Thyroid gland (tissue), 4 donors: ENCODE data around the gene BCL3. TPM values are rescaled to one million over a fixed set of nuclear protein-coding genes. Genes with fewer than 3 reads are reported as not detected.

Source experiments
- DNase-seq, 2 donors: peaks; one replicate each; pipeline ENCODE4 v3.0.0-alpha.2; 2019
- H3K27ac ChIP-seq, 3 donors: fragments of 200-600 bp; sonication (generic); 1 replicate in 2 of 3; 2 replicates in 1 of 3; pipeline ENCODE4 v1.5.1; 2016 to 2019; ENCODE audit warnings: mild to moderate bottlenecking in 1 of 3, moderate library complexity in 1 of 3
- H3K27me3 ChIP-seq: fragments of 200-600 bp; sonication (generic); one replicate; pipeline ENCODE4 v1.5.1; 2019
- H3K36me3 ChIP-seq, 2 donors: fragments of 200-600 bp; sonication (generic); one replicate each; pipeline ENCODE4 v1.5.1; 2016 to 2019
- H3K4me1 ChIP-seq, 2 donors: fragments of 200-600 bp; sonication (generic); one replicate each; pipeline ENCODE4 v1.5.1; 2017 to 2019
- H3K4me3 ChIP-seq, 3 donors: fragments of 200-600 bp; sonication (generic); replicated peaks in 1 of 3; 1 replicate in 2 of 3; 2 replicates in 1 of 3; pipeline ENCODE4 v1.5.1; 2016; ENCODE audit warnings: mild to moderate bottlenecking in 1 of 3
- H3K9me3 ChIP-seq: fragments of 200-600 bp; sonication (generic); one replicate; pipeline ENCODE4 v1.5.1; 2017
- CTCF ChIP-seq, 6 experiments: fragments of 200-600 bp in 3 of 6; fragments of 450-650 bp in 3 of 6; sonication (generic) in 3 of 6; IDR thresholded peaks; one replicate each; pipeline ENCODE4 v1.5.1; 2016 to 2019; ENCODE audit warnings: antibody characterized with exemption in 6 of 6, mild to moderate bottlenecking in 2 of 6, inconsistent platforms in 1 of 6, moderate library complexity in 1 of 6
- POLR2A ChIP-seq, 2 donors: fragments of 450-650 bp; IDR thresholded peaks; one replicate each; pipeline ENCODE4 v1.6.1; 2017; ENCODE audit warnings: antibody characterized with exemption in 2 of 2, mild to moderate bottlenecking in 2 of 2, moderate library complexity in 1 of 2
- WGBS, 2 donors: methylation state at CpG; one replicate each; pipeline ENCODE4 v1.1.5; 2017; 5-methylcytosine and 5-hydroxymethylcytosine counted together
- intact Hi-C: fragments of 100-400 bp; cut with DNase I; formaldehyde crosslinking; loops from one replicate; pipeline ENCODE4 v1.15.1; 2023
- total RNA-seq, 4 donors: library from RNA; depleted of rRNA; stranded (reverse); fragments of >200 nt; gene quantifications; one replicate each; pipeline ENCODE4 v1.2.3, GENCODE V29; 2016

BCL3 gene, protein sequence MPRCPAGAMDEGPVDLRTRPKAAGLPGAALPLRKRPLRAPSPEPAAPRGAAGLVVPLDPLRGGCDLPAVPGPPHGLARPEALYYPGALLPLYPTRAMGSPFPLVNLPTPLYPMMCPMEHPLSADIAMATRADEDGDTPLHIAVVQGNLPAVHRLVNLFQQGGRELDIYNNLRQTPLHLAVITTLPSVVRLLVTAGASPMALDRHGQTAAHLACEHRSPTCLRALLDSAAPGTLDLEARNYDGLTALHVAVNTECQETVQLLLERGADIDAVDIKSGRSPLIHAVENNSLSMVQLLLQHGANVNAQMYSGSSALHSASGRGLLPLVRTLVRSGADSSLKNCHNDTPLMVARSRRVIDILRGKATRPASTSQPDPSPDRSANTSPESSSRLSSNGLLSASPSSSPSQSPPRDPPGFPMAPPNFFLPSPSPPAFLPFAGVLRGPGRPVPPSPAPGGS
- total RNA-seq: 10 to 100 TPM; 12.4 to 56.2 (median 16.8) TPM

DNA sequence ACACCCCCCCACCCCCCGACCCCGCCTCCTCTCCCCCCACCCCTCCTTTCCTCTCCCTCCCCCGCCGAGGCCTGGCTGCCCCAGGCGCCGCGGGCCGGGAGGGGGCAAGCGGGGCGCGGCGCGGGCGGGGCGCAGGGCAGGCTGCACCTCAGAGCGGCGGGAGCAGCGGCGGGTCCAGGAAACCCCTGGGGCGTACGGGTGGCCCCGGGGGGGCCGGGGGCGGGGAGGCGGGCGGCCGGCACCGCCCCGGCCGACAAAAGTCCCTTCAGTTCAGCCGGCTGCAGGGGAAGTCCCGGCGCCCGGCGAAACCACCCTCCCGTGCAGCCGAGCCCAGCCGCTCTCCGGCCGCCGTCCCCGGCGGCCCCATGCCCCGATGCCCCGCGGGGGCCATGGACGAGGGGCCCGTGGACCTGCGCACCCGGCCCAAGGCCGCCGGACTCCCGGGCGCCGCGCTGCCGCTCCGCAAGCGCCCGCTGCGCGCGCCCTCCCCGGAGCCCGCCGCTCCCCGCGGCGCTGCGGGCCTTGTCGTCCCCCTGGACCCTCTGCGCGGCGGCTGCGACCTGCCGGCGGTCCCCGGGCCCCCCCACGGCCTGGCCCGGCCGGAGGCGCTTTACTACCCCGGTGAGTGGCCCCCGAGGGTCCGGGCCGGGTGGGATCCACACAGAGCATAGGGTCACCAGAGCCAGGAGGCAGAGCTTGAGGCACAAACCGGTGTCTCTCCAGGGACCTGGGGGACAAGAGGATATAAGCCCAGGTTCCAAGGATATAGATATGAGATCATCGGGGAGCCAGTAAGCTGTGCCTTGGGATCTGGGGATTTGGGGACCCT is at the start of gene BCL3:
Gene BCL3 (plus strand): TSS at position 283 of the 829 bp plus-strand sequence. CDS start 83 bp downstream, at position 366.
- intact Hi-C loops: no loop called here
- WGBS, 2 donors: 1 to 5% methylated on average over 2 to 18 of the region's 88 CpGs
- H3K4me1 ChIP-seq: peaks cover 34 to 75% of the 10 kb centered on the region in 2 donors

GRCh38 chr19:44700547-44700946 is 48.0 kb upstream of the BCL3 start:
- TF ChIP-seq CTCF (IDR thresholded peaks at IDR 0.05): no peak
- TF ChIP-seq POLR2A (IDR thresholded peaks at IDR 0.05): no peak
- intact Hi-C loops: no loop called here
- 94 to 95% methylated on average over 5 of the region's 5 CpGs for WGBS, 2 donors

More for the DNA sequence above, at the start of gene BCL3:
- TF ChIP-seq CTCF (IDR thresholded peaks at IDR 0.05) (peak in 1 of 6 experiments; percentile 11), POLR2A (IDR thresholded peaks at IDR 0.05) (peak in 1 of 2 donors; percentile 66)
- H3K27me3 ChIP-seq: no peaks in the 10 kb centered on the region
- peaks cover 2 to 13% of the 10 kb centered on the region in 2 donors for H3K36me3 ChIP-seq
- H3K9me3 ChIP-seq: no peaks in the 10 kb centered on the region
- peak within 1 kb of the TSS; percentile 38 to 89 (median 47) for H3K4me3 ChIP-seq
- peak within 1 kb of the TSS; percentile 89 to 97 (median 89) for H3K27ac ChIP-seq
- peak; percentile 70 to 80 for DNase-seq

DNA sequence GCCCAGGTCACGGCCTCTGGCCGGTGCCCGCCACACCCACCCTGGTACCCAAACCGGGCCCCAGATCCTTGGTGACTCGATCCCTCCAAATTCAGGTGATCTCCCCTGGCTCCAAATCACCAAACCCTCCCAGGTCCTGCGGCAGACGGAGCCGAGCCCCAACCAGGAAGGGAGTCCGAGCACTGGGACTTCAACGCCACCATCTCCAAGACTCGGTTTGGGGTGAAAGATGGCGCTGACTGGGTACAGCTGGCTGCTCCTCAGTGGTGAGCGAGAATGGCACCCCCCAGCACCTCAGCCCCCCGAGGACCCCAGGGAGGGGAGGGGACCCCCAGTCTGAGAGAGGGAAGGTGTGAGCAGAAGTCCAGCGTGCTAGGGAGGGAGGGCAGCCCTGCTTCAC is 47.3 kb upstream of the BCL3 start:
- TF ChIP-seq CTCF (IDR thresholded peaks at IDR 0.05) (no peak), POLR2A (IDR thresholded peaks at IDR 0.05) (no peak)
- 87 to 89% methylated on average over 15 of the region's 15 CpGs for WGBS, 2 donors
- no peak overlapping the region for H3K4me3 ChIP-seq

More at GRCh38 chr19:44700547-44700946, 48.0 kb upstream of the BCL3 start:
- H3K27me3 ChIP-seq: no peaks in the 10 kb centered on the region
- no peak for DNase-seq
- H3K4me3 ChIP-seq: no peak overlapping the region
- H3K9me3 ChIP-seq: no peaks in the 10 kb centered on the region
- peaks cover 6 to 8% of the 10 kb centered on the region in 2 donors for H3K4me1 ChIP-seq
- no peaks in the 10 kb centered on the region for H3K36me3 ChIP-seq
- H3K27ac ChIP-seq: no peak overlapping the region

GRCh38 chr19:44702551-44703176 is 45.8 kb upstream of the BCL3 start:
- Histone ChIP-seq H3K9me3 (no peaks in the 10 kb centered on the region), H3K4me3 (no peak overlapping the region), H3K36me3 (no peaks in the 10 kb centered on the region), H3K27ac (no peak overlapping the region), H3K4me1 (no peaks in the 10 kb centered on the region), H3K27me3 (no peaks in the 10 kb centered on the region)
- intact Hi-C loops: no loop called here
- 77 to 81% methylated on average over 6 to 14 of the region's 17 CpGs for WGBS, 2 donors
- TF ChIP-seq CTCF (IDR thresholded peaks at IDR 0.05) (no peak), POLR2A (IDR thresholded peaks at IDR 0.05) (no peak)
- DNase-seq: no peak

More for the DNA sequence above, 47.3 kb upstream of the BCL3 start:
- H3K27ac ChIP-seq: no peak overlapping the region
- H3K4me1 ChIP-seq: peaks cover 6 to 7% of the 10 kb centered on the region in 2 donors
- no peaks in the 10 kb centered on the region for H3K36me3 ChIP-seq
- intact Hi-C loops: no loop called here
- H3K9me3 ChIP-seq: no peaks in the 10 kb centered on the region
- no peak for DNase-seq
- no peaks in the 10 kb centered on the region for H3K27me3 ChIP-seq
